ENCODE results near the gene DPP10.

Gene DPP10

GRCh38 chr2:115606350-115606749 lies 1163.9 kb downstream of the DPP10 start:
- DNase-seq: no peak

- no peak for DNase-seq
These were observed 1167.5 kb downstream of the DPP10 start for GRCh38 chr2:115609978-115610377.

GRCh38 chr2:115610888-115611287 lies 1168.4 kb downstream of the DPP10 start:
- DNase-seq: no peak

GRCh38 chr2:115624332-115624731 lies 1181.9 kb downstream of the DPP10 start:
- no peak for DNase-seq

GRCh38 chr2:115634578-115634977 lies 1192.1 kb downstream of the DPP10 start:
- no peak for DNase-seq

- no peak for DNase-seq
These were observed 1193.0 kb downstream of the DPP10 start for GRCh38 chr2:115635430-115635829.

GRCh38 chr2:115649731-115650130 lies 1207.3 kb downstream of the DPP10 start:
- no peak for DNase-seq

GRCh38 chr2:115650827-115651226 lies 1208.4 kb downstream of the DPP10 start:
- no peak for DNase-seq

GRCh38 chr2:115652652-115653051 lies 1210.2 kb downstream of the DPP10 start:
- no peak for DNase-seq

GRCh38 chr2:115654362-115654761 lies 1211.9 kb downstream of the DPP10 start:
- DNase-seq: no peak

- DNase-seq: no peak
These were observed 1235.7 kb downstream of the DPP10 start for GRCh38 chr2:115678129-115678528.

GRCh38 chr2:115684345-115684744 lies 1241.9 kb downstream of the DPP10 start:
- DNase-seq: no peak

- DNase-seq: no peak
These were observed 1249.0 kb downstream of the DPP10 start for GRCh38 chr2:115691409-115691808.

GRCh38 chr2:115694651-115695050 lies 1252.2 kb downstream of the DPP10 start:
- no peak for DNase-seq

- DNase-seq: no peak
These were observed 1290.8 kb downstream of the DPP10 start for GRCh38 chr2:115733190-115733775.

GRCh38 chr2:115738111-115738510 lies 1295.7 kb downstream of the DPP10 start:
- no peak for DNase-seq

- DNase-seq: no peak
These were observed 1297.1 kb downstream of the DPP10 start for GRCh38 chr2:115739574-115739973.

GRCh38 chr2:115746151-115746550 lies 1303.7 kb downstream of the DPP10 start:
- no peak for DNase-seq

- no peak for DNase-seq
These were observed 1314.8 kb downstream of the DPP10 start for GRCh38 chr2:115757286-115757685.

GRCh38 chr2:115763601-115764000 lies 1321.2 kb downstream of the DPP10 start:
- no peak for DNase-seq

- DNase-seq: no peak
These were observed 1329.1 kb downstream of the DPP10 start for GRCh38 chr2:115771516-115771915.

GRCh38 chr2:115774361-115774760 lies 1331.9 kb downstream of the DPP10 start:
- no peak for DNase-seq

- DNase-seq: no peak
These were observed 1336.7 kb downstream of the DPP10 start for GRCh38 chr2:115779085-115779632.

GRCh38 chr2:115782286-115782685 lies 1339.8 kb downstream of the DPP10 start:
- DNase-seq: no peak

- no peak for DNase-seq
These were observed 1353.6 kb downstream of the DPP10 start for GRCh38 chr2:115796078-115796477.
